ENCODE measurements around the gene TMCC2.

- TF ChIP-seq, protein P1, sequence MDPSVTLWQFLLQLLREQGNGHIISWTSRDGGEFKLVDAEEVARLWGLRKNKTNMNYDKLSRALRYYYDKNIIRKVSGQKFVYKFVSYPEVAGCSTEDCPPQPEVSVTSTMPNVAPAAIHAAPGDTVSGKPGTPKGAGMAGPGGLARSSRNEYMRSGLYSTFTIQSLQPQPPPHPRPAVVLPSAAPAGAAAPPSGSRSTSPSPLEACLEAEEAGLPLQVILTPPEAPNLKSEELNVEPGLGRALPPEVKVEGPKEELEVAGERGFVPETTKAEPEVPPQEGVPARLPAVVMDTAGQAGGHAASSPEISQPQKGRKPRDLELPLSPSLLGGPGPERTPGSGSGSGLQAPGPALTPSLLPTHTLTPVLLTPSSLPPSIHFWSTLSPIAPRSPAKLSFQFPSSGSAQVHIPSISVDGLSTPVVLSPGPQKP (IDR thresholded peaks at IDR 0.05; ENCODE audit: borderline replicate concordance, low read depth, low read length) = no peak
- TF ChIP-seq POLR2A (IDR thresholded peaks at IDR 0.05; ENCODE audit: low read depth, low read length) (no peak), CTCF (conservative IDR thresholded peaks at IDR 0.05; ENCODE audit: low read depth, low read length) (no peak), USF2 (IDR thresholded peaks at IDR 0.05; ENCODE audit: low read depth, low read length) (no peak), BHLHE40 (IDR thresholded peaks at IDR 0.05; ENCODE audit: low read depth, low read length) (no peak), MAZ (IDR thresholded peaks at IDR 0.05; ENCODE audit: borderline replicate concordance, low read depth, low read length) (no peak), RAD21 (IDR thresholded peaks at IDR 0.05; ENCODE audit: low read length) (no peak), NFE2L2 (IDR thresholded peaks at IDR 0.05; ENCODE audit: low read depth, low read length) (no peak), FOS (IDR thresholded peaks at IDR 0.05; ENCODE audit: low read depth, low read length) (no peak), RCOR1 (IDR thresholded peaks at IDR 0.05; ENCODE audit: insufficient replicate concordance, low read length) (no peak), SMC3 (IDR thresholded peaks at IDR 0.05; ENCODE audit: low read depth, low read length) (no peak), CHD1 (IDR thresholded peaks at IDR 0.05; ENCODE audit: low read depth, low read length) (no peak), RFX5 (IDR thresholded peaks at IDR 0.05; ENCODE audit: low read depth, low read length) (no peak), MXI1 (IDR thresholded peaks at IDR 0.05; ENCODE audit: borderline replicate concordance, low read depth, low read length) (no peak)
These were observed 46.4 kb downstream of the TMCC2 start for GRCh38 chr1:205274041-205274691.
